GM18507 (cell line): ENCODE results near the gene GOLGB1.
"Not testable (repeated sequence)": the region's sequence is repeated elsewhere in the genome, so short reads cannot be mapped to it uniquely, and the experiment has no call there.

Experiments used
- DNase-seq: peaks from one replicate; pipeline ENCODE4 v3.0.0; 2011; ENCODE audit warnings: low read depth; ENCODE audit not compliant: insufficient read length; ENCODE audit errors: extremely low spot score
- FAIRE-seq: peaks from 2 replicates; lab custom pipeline; 2011; peaks lifted over from hg19 to GRCh38; lab: Jason Lieb, UNC

GOLGB1 gene

GRCh38 chr3:121698901-121699300 lies 50.6 kb downstream of the GOLGB1 start:
- DNase-seq (no peak), FAIRE-seq (no peak)

DNA sequence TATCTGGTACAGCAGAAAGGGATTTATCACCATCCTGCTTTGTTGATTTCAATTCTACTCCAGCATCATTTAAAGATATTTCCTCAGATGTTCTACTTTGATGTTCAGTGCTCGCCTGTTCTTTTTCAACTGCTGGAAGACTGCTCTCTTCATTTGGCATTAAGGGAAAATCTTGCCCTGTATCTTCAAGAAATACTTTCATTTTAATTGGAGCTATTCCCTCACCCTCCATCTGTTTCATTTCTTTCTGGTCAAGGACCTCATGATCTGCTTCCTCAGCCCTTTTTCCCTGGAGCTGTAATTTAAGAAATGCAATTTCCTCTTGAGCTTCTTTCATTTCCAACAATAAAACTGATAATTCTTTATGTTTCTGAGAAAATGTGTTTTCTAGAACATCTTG lies 51.1 kb downstream of the GOLGB1 start:
- FAIRE-seq (no peak), DNase-seq (no peak)

- FAIRE-seq (no peak), DNase-seq (no peak)
Measured at GRCh38 chr3:121696186-121696585, 53.4 kb downstream of the GOLGB1 start.

GRCh38 chr3:121692010-121692699 lies 57.4 kb downstream of the GOLGB1 start:
- peak; percentile 44 for FAIRE-seq
- no peak for DNase-seq

DNA sequence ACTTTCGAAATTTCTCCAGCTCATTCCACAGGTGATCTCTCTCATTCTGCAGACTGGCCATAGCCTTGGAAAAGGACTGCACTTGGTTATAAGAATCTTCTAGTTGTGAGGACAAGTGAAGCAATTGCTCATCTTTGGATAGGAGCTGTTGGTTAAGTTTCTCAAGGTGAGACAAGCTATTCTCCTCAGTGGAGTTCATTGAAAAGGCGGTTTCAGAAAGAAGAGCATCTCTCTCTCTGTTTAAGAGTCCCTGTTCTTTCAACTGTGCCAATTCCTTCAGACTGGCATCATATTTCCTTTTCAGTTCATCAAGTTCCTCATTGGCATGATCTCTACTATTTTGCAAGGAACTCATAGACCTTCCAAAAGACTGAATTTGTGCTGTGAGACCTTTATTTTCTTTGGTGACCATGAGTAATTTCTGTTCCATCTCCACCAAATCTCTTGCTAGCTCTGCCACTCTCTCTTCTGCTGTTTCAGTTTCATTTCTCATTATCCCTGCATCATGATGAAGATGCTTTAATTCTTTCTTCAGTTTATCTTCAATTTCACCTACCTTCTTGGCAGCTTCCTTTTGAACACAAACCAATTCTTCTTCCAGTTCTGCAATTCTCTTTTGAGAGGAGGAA lies 58.6 kb downstream of the GOLGB1 start:
- peak; percentile 88 for FAIRE-seq
- DNase-seq, result peak; percentile 17

DNA sequence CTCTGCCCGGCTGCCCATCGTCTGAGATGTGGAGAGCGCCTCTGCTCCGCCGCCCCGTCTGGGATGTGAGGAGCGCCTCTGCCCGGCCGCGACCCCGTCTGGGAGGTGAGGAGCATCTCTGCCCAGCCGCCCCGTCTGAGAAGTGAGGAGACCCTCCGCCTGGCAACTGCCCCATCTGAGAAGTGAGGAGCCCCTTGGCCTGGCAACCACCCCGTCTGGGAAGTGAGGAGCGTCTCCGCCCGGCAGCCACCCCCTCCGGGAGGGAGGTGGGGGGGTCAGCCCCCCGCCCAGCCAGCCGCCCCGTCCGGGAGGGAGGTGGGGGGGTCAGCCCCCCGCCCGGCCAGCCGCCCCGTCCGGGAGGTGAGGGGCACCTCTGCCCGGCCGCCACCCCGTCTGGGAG lies 60.8 kb downstream of the GOLGB1 start:
- DNase-seq, FAIRE-seq: not testable (repeated sequence)

DNA sequence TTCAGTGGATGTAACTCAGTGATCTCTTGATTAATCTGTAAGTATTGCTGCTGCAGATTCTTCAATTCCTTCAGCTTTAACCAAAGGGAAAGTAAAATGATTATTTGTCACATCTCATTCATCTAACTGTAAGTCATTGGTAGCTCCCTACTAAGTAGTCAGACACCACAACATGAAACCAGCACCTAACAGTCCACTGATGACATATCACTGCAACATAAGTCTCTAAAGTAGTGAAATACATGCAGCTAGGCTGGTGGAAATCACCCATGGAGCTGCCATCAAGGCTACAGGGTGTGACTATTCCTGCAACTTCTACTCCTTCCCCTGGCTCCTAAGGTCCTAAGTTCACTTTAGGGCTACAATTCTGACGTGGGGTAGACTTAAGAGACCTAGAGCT lies 67.7 kb downstream of the GOLGB1 start:
- FAIRE-seq (no peak), DNase-seq (no peak)

DNA sequence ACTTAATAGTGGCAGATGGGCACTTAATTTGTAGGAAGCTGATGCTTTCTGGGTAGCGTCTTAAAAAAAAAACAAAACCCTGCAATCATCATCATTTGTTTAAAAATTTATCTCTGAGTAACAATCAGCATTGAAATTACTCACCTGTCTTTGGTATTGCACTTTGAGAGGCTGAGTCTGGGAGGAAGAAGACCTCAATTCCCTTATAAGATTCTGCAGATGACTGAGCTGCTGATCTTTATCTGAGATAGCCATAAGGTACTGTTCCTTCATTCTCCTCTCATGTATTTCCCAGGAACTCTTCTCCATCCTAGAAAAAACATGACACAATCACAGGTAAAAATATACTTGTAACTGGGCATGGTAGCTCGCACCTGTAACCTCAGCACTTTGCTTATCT lies 72.4 kb downstream of the GOLGB1 start:
- DNase-seq (no peak), FAIRE-seq (no peak)

- no peak for DNase-seq
- FAIRE-seq, result no peak
Measured at GRCh38 chr3:121670676-121671075, 78.9 kb downstream of the GOLGB1 start.

- FAIRE-seq (no peak), DNase-seq (no peak)
Measured at GRCh38 chr3:121667333-121667732, 82.2 kb downstream of the GOLGB1 start.

GRCh38 chr3:121665488-121665887 lies 84.1 kb downstream of the GOLGB1 start:
- DNase-seq, result no peak
- no peak for FAIRE-seq

DNA sequence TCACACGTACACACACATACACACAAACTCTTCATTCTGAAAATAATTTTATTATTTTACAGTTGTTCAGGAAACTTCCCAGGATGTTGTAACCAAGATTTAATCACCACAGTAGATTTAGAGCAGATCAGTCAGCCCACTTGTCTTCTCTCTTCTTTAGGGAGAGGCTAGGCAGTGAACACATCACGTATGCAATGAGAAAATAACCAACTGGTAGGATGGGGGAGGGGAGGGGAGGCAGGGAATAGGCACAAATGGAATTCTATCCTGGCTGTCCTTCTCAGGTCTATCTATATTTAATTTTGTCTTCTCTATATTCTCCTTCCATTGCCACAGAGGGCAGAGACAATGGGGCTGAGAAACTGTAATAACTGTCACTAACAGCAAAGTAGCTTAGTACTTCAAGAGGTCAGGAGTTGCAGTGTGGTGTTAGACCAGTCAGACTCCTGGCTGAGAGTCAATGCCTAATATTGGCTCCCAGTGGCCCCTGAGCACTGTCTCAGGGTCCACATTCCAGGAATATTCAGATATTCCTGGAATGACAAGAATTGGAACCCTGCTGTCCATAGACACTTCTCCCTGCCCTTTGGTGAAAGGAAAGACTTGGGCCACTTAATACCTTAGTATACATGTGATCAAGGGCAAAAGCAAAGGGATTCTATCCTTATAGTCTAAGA lies 86.2 kb downstream of the GOLGB1 start:
- FAIRE-seq (no peak), DNase-seq (no peak)

DNA sequence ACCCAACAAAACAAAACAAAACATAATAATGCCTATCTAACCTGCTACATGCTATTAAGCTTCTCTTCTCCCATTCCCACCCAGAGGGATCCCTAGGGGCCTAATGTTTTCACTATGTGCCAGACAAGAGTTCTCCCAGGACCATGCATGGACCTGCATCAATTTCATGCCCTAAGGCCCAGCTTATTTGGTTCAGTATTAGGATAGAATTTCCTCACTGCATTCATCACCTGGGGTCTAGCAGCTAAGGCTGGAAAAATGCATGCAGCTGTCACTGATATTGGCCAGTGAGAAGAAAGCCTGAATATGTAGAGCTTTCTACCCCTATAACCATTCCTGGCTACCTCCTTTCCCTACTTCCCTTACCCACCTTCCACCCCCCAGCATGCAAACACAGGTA lies 86.8 kb downstream of the GOLGB1 start:
- no peak for FAIRE-seq
- DNase-seq, result no peak

DNA sequence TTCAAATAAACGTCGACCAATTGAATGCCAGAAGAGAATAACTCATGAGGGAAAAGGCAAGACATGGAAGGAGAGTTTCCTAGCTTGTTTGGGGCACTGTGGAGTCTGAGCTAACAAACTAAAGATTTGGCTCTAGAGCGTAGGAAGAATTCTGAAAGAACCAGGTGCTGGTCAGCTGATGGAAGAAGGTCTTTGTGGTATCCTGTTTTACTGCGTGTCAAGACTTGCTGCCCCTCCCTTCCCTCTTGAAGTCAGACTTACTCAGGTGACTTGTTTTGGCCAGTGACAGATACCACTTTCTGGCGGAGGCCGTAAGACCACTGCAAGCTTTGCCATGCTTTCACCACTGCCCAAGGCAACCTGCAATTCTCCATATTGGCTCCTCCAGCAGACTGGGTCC lies 88.2 kb downstream of the GOLGB1 start:
- DNase-seq (no peak), FAIRE-seq (no peak)

- DNase-seq (peak; percentile 46), FAIRE-seq (peak; percentile 99)
Measured at GRCh38 chr3:121660356-121661171, 89.0 kb downstream of the GOLGB1 start, which contains the start of gene HCLS1. Gene HCLS1, minus strand, starts transcription at chr3:121660903. Its CDS starts 2,556 bp downstream, at chr3:121658347.

- FAIRE-seq (no peak), DNase-seq (no peak)
Measured at GRCh38 chr3:121659586-121659985, 90.0 kb downstream of the GOLGB1 start.

- DNase-seq (no peak), FAIRE-seq (peak; percentile 21)
Measured at GRCh38 chr3:121658716-121659435, 90.7 kb downstream of the GOLGB1 start.

- no peak for DNase-seq
- peak; percentile 92 for FAIRE-seq
Measured at GRCh38 chr3:121654493-121655385, 94.8 kb downstream of the GOLGB1 start.
